HG02798 (cell line): ENCODE data around the gene JUNB.
"Not testable (repeated sequence)": the region's sequence is repeated elsewhere in the genome, so short reads cannot be mapped to it uniquely, and the experiment has no call there.

Experiments used
- ATAC-seq: cut with Tn5 transposase; IDR thresholded peaks from one replicate; pipeline ENCODE4 v1.9.1; 2021; ENCODE audit warnings: mild to moderate bottlenecking; ENCODE audit not compliant: unreplicated experiment, poor library complexity

Gene JUNB

GRCh38 chr19:12801466-12802266, 10.4 kb downstream of the JUNB start, which contains the start of the genes PRDX2 and THSD8:
Gene PRDX2, minus strand, starts transcription at chr19:12801800. Its CDS starts 539 bp downstream, at chr19:12801261.
Gene THSD8, plus strand, starts transcription at chr19:12802069. Its CDS starts 3 bp downstream, at chr19:12802072.
- ATAC-seq, result peak; percentile 49

- no peak for ATAC-seq
These were observed 11.2 kb downstream of the JUNB start for GRCh38 chr19:12802267-12803106.

GRCh38 chr19:12804051-12804450, 12.8 kb downstream of the JUNB start:
- no peak for ATAC-seq

DNA sequence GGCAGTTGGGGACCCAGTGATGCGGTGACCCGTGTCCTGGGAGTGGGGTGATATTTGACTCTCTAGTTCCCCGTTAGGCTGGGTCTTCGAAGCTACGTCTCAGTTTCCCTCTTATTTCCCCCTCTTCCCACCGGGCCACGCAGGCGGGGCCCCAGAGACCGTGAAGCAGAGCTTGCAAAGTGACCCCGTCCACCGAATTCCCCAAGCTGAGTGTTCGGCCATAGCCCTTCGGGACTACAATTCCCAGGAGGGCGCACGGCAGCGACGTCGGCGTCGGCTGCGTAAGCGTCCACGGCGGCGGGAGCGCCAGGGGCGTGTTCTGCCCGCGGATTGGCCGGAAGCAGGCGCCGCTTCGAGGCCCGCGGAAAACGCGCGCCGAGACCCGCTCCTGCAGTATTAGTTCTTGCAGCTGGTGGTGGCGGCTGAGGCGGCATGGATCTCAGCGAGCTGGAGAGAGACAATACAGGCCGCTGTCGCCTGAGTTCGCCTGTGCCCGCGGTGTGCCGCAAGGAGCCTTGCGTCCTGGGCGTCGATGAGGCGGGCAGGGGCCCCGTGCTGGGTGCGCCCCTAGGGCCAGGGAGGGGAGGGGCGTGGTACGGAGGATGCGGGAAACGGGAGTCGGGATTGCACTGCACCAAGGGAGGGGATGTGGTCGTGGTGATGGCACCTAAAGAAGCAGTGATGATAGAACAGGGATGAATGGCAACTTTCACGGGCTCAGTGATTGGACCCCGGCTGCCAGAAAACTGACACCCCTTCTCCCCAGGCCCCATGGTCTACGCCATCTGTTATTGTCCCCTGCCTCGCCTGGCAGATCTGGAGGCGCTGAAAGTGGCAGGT, 15.2 kb downstream of the JUNB start, which contains the start of gene RNASEH2A:
Gene RNASEH2A (plus strand): TSS at position 343 of the 840 bp plus-strand sequence. CDS start 90 bp downstream, at position 433.
- peak; percentile 81 for ATAC-seq

- ATAC-seq, result no peak
These were observed 23.8 kb downstream of the JUNB start for GRCh38 chr19:12815088-12815487.

GRCh38 chr19:12817188-12817587, 25.9 kb downstream of the JUNB start:
- not testable (repeated sequence) for ATAC-seq

- ATAC-seq, result not testable (repeated sequence)
These were observed 26.5 kb downstream of the JUNB start for GRCh38 chr19:12817810-12818209.

GRCh38 chr19:12821761-12822160, 30.5 kb downstream of the JUNB start:
- no peak for ATAC-seq

DNA sequence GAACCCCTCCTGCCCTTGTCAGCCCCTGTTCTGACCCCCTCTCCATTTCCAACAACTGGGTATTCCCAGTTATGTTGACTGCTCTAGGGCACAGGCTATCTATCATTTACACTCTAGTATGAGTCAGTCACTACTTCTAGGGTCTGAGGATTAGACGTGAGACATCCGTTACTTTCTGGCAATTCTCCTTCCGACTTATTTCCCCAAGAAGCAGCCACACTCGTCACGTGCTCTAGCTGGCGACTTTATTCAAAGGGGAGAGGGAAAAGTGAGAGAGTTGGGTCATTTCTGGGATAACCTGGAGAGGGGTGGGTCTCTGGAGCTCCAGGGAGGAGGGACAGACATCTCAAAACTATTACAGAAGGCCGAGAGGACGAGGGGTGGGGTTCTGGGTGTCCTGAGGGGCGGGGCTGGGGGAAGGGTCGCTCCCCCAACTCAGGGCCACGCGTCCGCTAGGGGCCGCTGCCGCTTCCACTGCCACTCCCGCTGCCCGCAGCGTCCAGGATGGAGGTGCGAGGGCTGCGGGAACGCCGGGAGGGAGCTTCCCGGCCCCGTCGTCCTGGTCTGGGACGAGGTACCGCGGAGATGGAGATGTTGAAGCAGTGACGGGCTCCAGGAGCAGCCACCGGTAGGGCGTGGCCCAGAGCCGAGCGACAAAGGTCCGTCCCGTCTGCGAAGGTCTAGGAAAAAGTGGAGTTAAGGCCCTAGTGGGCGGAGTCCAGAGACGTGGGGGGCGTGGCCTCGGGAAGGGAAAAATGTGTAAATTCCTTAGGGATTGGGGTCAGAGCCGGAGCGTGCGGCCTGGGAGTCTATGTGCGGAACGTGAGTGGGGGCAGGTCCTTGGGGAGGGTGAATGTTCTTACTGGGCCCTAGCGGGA, 34.2 kb downstream of the JUNB start:
- no peak for ATAC-seq

DNA sequence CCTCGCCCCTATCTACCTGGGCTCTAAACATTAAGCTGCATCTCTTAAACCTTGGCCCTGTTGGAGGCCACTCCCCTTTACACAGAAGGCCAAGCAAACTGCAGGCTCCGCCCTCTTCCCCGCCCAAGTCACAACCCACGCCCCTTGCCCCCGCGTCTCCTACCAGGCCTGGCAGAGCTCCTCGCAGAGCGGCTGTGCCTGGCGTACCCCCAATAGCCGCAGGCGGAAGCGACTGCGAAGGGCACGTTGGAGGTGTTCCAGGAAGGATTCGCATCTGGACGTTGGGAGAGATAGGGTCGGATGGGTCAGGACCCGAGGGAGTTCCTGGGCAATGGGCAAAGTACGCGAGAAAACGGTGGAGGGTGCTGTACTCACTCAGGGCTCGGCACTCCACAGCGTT, 37.2 kb downstream of the JUNB start:
- no peak for ATAC-seq

DNA sequence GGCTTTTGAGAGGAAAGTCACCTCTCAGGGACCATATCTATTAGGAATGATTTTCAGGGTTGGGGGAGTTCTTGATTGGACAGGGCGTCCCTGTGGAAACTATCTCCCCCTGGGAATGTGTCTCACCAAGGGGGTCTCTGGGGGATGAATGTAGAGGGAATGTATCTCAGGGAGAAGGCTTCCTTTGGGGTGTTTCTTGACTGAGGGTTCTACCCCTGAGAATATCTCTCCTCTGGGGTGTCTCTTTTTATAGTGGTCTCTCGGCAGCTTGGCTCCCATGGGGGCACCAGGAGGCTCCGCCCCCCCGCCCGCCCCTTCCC, 42.1 kb downstream of the JUNB start:
- ATAC-seq, result no peak

DNA sequence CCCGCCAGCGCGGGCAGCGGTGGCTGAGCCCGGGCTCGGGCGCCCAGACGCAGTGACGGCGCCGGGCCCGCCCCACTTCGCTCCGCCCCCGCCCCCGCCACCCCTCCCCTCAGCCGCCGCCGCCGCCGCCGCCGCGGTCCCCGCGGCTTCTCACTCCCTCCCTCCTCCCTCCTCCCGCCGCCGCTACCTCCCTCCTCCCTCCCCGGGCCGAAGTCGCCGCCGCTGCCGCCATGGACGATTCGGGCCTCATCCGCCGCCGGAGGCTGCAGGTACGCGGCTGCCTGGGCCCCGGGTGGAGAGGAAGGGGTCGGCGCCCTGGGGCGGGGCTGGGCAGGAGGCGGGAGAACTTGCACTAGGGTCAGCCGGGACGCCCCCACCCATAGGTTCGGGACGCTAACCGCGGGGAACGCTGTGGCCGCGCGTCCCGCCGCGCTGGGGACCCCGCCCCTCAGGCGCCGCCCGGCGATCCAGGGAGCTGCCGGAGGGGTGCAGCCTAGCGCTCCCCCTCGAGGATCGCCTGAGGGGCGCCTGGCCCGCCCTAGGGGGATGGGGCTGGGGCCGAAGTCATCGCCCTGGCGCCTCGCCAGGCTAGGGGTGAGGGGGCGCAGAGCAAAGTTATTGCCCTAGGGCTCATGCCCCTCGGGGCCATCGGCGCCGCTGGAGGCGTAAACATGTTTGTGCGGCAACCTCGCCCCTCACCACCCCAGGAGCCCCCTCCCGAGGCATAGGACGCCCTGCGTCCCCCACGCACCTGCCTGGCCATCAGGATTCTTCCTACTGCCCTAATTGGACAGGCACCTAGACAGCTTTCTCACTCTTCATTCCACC, 42.7 kb downstream of the JUNB start:
- no peak for ATAC-seq

DNA sequence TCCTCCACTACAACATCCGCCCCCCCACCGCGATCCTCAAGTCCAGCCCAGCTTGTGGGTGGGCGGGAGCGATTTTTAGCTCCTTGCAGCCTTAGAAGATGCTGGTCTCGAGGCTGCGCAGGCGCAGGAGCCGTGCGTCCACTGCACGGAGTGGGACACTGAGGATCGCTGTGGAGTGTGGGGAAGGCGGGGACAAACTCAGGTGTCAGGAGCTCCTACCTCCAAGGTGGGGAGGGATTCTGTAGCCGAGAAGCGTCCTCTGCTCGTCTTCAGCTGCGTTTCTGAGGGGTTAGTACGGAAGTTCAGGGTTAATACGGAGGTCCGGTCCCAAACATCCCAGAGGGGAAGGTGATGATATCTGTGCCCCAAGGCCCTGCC, 43.3 kb downstream of the JUNB start, which contains the start of gene RTBDN:
Gene RTBDN (minus strand): TSS at position 14 of the 378 bp plus-strand sequence. CDS start 4,600 bp downstream, outside the sequence.
- no peak for ATAC-seq

GRCh38 chr19:12834976-12835757, 43.9 kb downstream of the JUNB start:
- ATAC-seq, result no peak

DNA sequence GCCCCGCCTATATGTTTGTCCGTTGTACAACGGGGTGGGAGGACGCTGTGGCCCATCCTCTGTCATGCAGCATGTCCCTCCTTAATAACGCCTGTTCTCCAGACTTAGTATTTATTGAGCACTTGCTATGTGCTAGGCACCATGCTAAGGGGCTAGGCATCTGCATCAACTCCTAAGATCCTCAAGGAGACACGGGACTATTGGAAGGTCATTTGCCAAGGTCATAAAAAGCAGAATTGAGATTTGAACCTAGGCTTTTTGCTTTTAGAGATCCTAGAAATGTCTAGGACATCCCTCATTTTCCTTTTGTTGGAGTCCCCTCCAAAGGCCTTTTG, 45.2 kb downstream of the JUNB start:
- ATAC-seq, result no peak

DNA sequence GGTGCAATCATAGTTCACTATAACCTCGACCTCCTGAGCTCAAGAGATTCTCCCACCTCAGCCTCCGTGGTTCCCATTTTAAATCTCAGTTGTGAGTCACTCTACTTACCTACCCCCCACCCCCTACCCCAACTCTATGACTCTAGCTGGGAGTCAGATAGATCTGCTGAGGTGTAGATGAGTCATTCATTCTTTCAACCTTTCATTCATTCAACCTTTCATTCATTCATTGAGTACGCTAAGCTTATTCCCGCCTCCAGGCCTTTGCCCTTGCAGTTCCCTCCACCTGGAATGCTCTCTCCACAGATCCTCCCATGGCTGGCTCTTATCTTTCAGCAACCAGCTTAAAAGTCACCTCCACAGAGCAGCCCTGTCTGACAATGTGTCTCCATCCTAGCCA, 45.9 kb downstream of the JUNB start:
- ATAC-seq, result no peak

DNA sequence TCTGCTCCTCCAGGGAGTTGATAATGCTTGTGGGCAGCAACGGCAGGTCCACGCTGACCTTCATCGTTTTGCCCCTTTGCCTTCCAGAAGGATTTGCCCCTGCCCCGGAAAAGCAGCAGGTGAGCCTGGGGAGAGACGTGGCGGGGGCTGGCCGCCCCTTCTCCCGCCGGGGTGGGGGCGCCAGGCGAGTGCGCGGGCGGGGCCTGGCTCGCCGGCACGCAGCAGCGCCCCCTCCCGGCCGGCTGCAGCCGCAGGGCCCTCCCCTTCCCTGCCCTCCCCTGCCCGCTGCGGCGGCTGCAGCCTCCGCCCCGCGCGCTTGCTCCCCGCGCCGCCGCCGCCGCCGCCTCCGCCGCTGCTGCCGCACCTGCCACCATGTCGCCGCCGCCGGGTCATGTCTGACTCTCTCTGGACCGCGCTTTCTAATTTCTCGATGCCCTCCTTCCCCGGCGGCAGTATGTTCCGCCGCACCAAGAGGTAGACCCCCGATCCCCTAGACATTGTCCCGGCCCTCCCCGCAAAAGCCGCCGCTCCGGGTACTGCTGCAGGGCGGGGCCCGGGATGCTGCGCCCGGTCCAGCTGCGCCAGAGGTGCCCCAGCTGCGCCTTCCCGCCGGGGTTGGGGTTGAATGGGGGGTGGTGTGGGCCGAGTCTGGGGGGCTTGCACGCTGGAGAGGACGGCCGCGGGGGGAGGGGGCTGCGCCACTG, 47.0 kb downstream of the JUNB start, which contains the start of gene MAST1:
Gene MAST1 (plus strand): TSS at position 334 of the 704 bp plus-strand sequence. CDS start 58 bp downstream, at position 392.
- no peak for ATAC-seq
